HepG2 (cell line): ENCODE measurements around the gene DRC3. TPM values are rescaled to one million over a fixed set of nuclear protein-coding genes. Genes with fewer than 3 reads are reported as not detected.

Experiments
- ATAC-seq: fragments of 200-7000 bp; cut with Tn5 transposase; 3 replicates; pipeline ENCODE4 v1.9.1; 2020; ENCODE audit warnings: mild to moderate bottlenecking, moderate library complexity
- BruUV-seq: library from RNA; stranded (reverse); fragments of 400-500 nt; replicated peaks from 2 replicates; lab custom pipeline; 2021; lab: Mats Ljungman, UMichigan
- CTCF ChIA-PET: fragments of 300-600 bp; formaldehyde crosslinking; extraction: SDS; loops from one replicate; lab custom pipeline; 2021; ENCODE audit warnings: low total read pairs, inconsistent platforms, low intra/inter-chr PET ratio; lab: Yijun Ruan, JAX
- POLR2A ChIA-PET: fragments of 350-600 bp; sonication (Branson Sonifier 250); formaldehyde crosslinking; loops from one replicate; lab custom pipeline; 2020; ENCODE audit warnings: antibody characterized with exemption, inconsistent platforms; lab: Yijun Ruan, JAX
- DNase-seq: peaks from one replicate; pipeline ENCODE4 v3.0.0-alpha.2; 2015; ENCODE audit warnings: low spot score
- FAIRE-seq: peaks from 3 replicates; lab custom pipeline; 2011; peaks lifted over from hg19 to GRCh38; lab: Jason Lieb, UNC
- H2AFZ ChIP-seq: one replicate; pipeline ENCODE4 v1.6.1; 2011; ENCODE audit warnings: low read length, inconsistent platforms
- H3K27ac ChIP-seq: fragments of 300-600 bp; 3 replicates; pipeline ENCODE4 v1.8.0; 2011; ENCODE audit warnings: mixed run types, mild to moderate bottlenecking, mixed read lengths, low read length, inconsistent platforms; ENCODE audit not compliant: insufficient read depth; ENCODE audit errors: extremely low read length
- H3K27me3 ChIP-seq, 2 experiments: fragments of 200-600 bp in 1 of 2; 2 replicates in 1 of 2; 3 replicates in 1 of 2; pipeline versions ENCODE4 v1.6.0 to v1.8.0; 2011; ENCODE audit warnings: low read length in 2 of 2, mild to moderate bottlenecking in 2 of 2, moderate library complexity in 2 of 2, inconsistent platforms in 1 of 2; ENCODE audit not compliant: insufficient read depth in 2 of 2, control insufficient read depth in 1 of 2
- H3K36me3 ChIP-seq, 2 experiments: fragments of 200-600 bp in 1 of 2; replicated peaks in 1 of 2; 2 replicates in 1 of 2; 3 replicates in 1 of 2; pipeline versions ENCODE4 v1.5.1 to v1.8.0; 2011; ENCODE audit warnings: low read length in 2 of 2, inconsistent platforms in 1 of 2; ENCODE audit not compliant: insufficient read depth in 2 of 2, control insufficient read depth in 1 of 2
- H3K4me1 ChIP-seq: 2 replicates; pipeline ENCODE4 v1.5.1; 2012; ENCODE audit warnings: low read length, inconsistent platforms; ENCODE audit not compliant: insufficient read depth
- H3K4me2 ChIP-seq: 2 replicates; pipeline ENCODE4 v1.6.0; 2011; ENCODE audit warnings: low read depth, low read length, inconsistent platforms
- H3K4me3 ChIP-seq, 3 experiments: fragments of 200-600 bp in 1 of 3; sonication (generic), shearing (Covaris generic) in 1 of 3; replicated peaks in 1 of 3; 2 replicates each; pipeline ENCODE4 v1.5.1; 2011 to 2016; ENCODE audit warnings: low read length in 3 of 3, inconsistent platforms in 2 of 3, low read depth in 2 of 3, mild to moderate bottlenecking in 2 of 3, control low read depth in 1 of 3, mixed read lengths in 1 of 3; ENCODE audit not compliant: insufficient read depth in 1 of 3
- H3K79me2 ChIP-seq: one replicate; pipeline ENCODE4 v1.6.1; 2011; ENCODE audit warnings: low read length, inconsistent platforms; ENCODE audit not compliant: insufficient read depth
- H3K9ac ChIP-seq: 2 replicates; pipeline ENCODE4 v1.6.0; 2011; ENCODE audit warnings: mild to moderate bottlenecking, low read depth, low read length, inconsistent platforms; ENCODE audit not compliant: insufficient read depth
- H3K9me3 ChIP-seq: 2 replicates; pipeline ENCODE4 v1.5.1; 2012; ENCODE audit warnings: mild to moderate bottlenecking, low read length
- H4K20me1 ChIP-seq: 2 replicates; pipeline ENCODE4 v1.6.0; 2011; ENCODE audit warnings: inconsistent platforms, mild to moderate bottlenecking, low read length, moderate library complexity; ENCODE audit not compliant: insufficient read depth
- AKAP8 ChIP-seq: sonication (generic); formaldehyde crosslinking; IDR thresholded peaks from 2 replicates; pipeline ENCODE4 v1.5.1; 2020; ENCODE audit warnings: mild to moderate bottlenecking, missing genetic modification reagents
- BRD4 ChIP-seq: sonication (generic); formaldehyde crosslinking; IDR thresholded peaks from 2 replicates; pipeline ENCODE4 v1.4.0; 2020; ENCODE audit warnings: missing genetic modification reagents
- CBX5 ChIP-seq: sonication (generic); formaldehyde crosslinking; IDR thresholded peaks from 2 replicates; pipeline ENCODE4 v1.4.0; 2020; ENCODE audit warnings: missing genetic modification reagents, borderline replicate concordance
- CENPT ChIP-seq: sonication (generic); formaldehyde crosslinking; IDR thresholded peaks from 2 replicates; pipeline ENCODE4 v1.8.0; 2022; ENCODE audit warnings: low read depth, mild to moderate bottlenecking, moderate library complexity, missing genetic modification reagents
- HMGXB3 ChIP-seq: sonication (generic); formaldehyde crosslinking; IDR thresholded peaks from 2 replicates; pipeline ENCODE4 v1.4.0; 2020; ENCODE audit warnings: missing genetic modification reagents, borderline replicate concordance
- KDM5B ChIP-seq: sonication (generic); formaldehyde crosslinking; IDR thresholded peaks from 2 replicates; pipeline ENCODE4 v1.4.0; 2020; ENCODE audit warnings: missing genetic modification reagents, mild to moderate bottlenecking, borderline replicate concordance
- MLLT10 ChIP-seq: sonication (generic); formaldehyde crosslinking; IDR thresholded peaks from 2 replicates; pipeline ENCODE4 v1.4.0; 2020; ENCODE audit warnings: missing genetic modification reagents
- STAT5B ChIP-seq: sonication (generic); formaldehyde crosslinking; IDR thresholded peaks from 2 replicates; pipeline ENCODE4 v1.4.0; 2020; ENCODE audit warnings: missing genetic modification reagents
- TBX3 ChIP-seq: fragments of 450-650 bp; IDR thresholded peaks from 2 replicates; pipeline ENCODE4 v1.6.1; 2017; ENCODE audit warnings: antibody characterized with exemption, mild to moderate bottlenecking, inconsistent platforms, borderline replicate concordance
- ZNF7 ChIP-seq: IDR thresholded peaks from 2 replicates; pipeline ENCODE4 v1.6.1; 2016; ENCODE audit warnings: missing biosample characterization, missing genetic modification reagents
- ZNF766 ChIP-seq: sonication (generic); formaldehyde crosslinking; IDR thresholded peaks from 2 replicates; pipeline ENCODE4 v1.5.0; 2020; ENCODE audit warnings: missing genetic modification reagents, borderline replicate concordance
- WGBS: methylation state at CpG from one replicate; pipeline ENCODE4 v1.1.6; 2017; ENCODE audit warnings: low lambda C conversion rate; 5-methylcytosine and 5-hydroxymethylcytosine counted together
- in situ Hi-C: cut with HindIII; loops from 2 replicates; pipeline ENCODE4 v1.10.0; 2017; ENCODE audit warnings: low pct_unique_long_range_greater_than_20kb; ENCODE audit not compliant: extremely low pct_ligation_motif_present
- intact Hi-C: fragments of 100-400 bp; cut with micrococcal nuclease; formaldehyde crosslinking; loops from one replicate; pipeline ENCODE4 v1.10.0; 2022; ENCODE audit not compliant: unreplicated experiment
- polyA plus RNA-seq, 8 experiments: library from polyadenylated mRNA; depleted of rRNA in 3 of 8; stranded (reverse) in 7 of 8; unstranded in 1 of 8; fragments of >200 nt; fragmentation: Illumina TruSeq in 4 of 8; extraction: Trizol in 4 of 8; gene quantifications; 2 replicates each; pipeline versions ENCODE4 v1.2.1 to v1.2.3, GENCODE V29; 2011 to 2016; ENCODE audit warnings: low read depth in 4 of 8, missing spikeins in 1 of 8, mixed read lengths in 1 of 8; ENCODE audit not compliant: insufficient read depth in 1 of 8
- total RNA-seq, 5 experiments: library from RNA; depleted of rRNA; stranded (reverse); fragments of >200 nt; fragmentation: Illumina TruSeq; extraction: Trizol; gene quantifications; 2 replicates each; pipeline ENCODE4 v1.2.3, GENCODE V29; 2016; ENCODE audit warnings: low read depth in 1 of 5
- TF ChIP-seq, protein P1 (sequence below): sonication (generic); formaldehyde crosslinking; IDR thresholded peaks from 2 replicates; pipeline ENCODE4 v1.4.0; 2020; ENCODE audit warnings: mild to moderate bottlenecking, missing genetic modification reagents

Gene DRC3
- total and polyA plus RNA-seq, 2 of the 13 experiments (the other 11 are each of a cell fraction or from before 2014, with no cell fraction given): 0.53 to 0.87 TPM

- Histone ChIP-seq H3K79me2 (no peaks in the 10 kb centered on the region), H3K9ac (no peak overlapping the region), H3K27ac (no peak overlapping the region), H4K20me1 (no peaks in the 10 kb centered on the region), H3K36me3 (no peaks in the 10 kb centered on the region; a peak in 3 of 5 replicates), H2AFZ (no peak overlapping the region), H3K27me3 (no peaks in the 10 kb centered on the region), H3K4me1 (no peaks in the 10 kb centered on the region), H3K4me3 (no peak overlapping the region), H3K4me2 (no peak overlapping the region), H3K9me3 (no peaks in the 10 kb centered on the region)
- ChIA-PET CTCF (no interaction called here), POLR2A (no interaction called here)
- intact Hi-C loops (no loop called here), in situ Hi-C loops (loop anchor here (25.0 kb wide), 1 partner anchor 102 kb away; the partner anchor contains the start of gene MYO15A)
- DNase-seq (no peak), FAIRE-seq (no peak), ATAC-seq (no peak)
- no TSS peak for BruUV-seq
- 95% methylated on average over 6 of the region's 8 CpGs for WGBS
- TF ChIP-seq BRD4 (CRISPR knock-in tag): no peak
- TF ChIP-seq HMGXB3 (CRISPR knock-in tag): no peak
- no peak for TF ChIP-seq CENPT (CRISPR knock-in tag)
- TF ChIP-seq, protein P1, sequence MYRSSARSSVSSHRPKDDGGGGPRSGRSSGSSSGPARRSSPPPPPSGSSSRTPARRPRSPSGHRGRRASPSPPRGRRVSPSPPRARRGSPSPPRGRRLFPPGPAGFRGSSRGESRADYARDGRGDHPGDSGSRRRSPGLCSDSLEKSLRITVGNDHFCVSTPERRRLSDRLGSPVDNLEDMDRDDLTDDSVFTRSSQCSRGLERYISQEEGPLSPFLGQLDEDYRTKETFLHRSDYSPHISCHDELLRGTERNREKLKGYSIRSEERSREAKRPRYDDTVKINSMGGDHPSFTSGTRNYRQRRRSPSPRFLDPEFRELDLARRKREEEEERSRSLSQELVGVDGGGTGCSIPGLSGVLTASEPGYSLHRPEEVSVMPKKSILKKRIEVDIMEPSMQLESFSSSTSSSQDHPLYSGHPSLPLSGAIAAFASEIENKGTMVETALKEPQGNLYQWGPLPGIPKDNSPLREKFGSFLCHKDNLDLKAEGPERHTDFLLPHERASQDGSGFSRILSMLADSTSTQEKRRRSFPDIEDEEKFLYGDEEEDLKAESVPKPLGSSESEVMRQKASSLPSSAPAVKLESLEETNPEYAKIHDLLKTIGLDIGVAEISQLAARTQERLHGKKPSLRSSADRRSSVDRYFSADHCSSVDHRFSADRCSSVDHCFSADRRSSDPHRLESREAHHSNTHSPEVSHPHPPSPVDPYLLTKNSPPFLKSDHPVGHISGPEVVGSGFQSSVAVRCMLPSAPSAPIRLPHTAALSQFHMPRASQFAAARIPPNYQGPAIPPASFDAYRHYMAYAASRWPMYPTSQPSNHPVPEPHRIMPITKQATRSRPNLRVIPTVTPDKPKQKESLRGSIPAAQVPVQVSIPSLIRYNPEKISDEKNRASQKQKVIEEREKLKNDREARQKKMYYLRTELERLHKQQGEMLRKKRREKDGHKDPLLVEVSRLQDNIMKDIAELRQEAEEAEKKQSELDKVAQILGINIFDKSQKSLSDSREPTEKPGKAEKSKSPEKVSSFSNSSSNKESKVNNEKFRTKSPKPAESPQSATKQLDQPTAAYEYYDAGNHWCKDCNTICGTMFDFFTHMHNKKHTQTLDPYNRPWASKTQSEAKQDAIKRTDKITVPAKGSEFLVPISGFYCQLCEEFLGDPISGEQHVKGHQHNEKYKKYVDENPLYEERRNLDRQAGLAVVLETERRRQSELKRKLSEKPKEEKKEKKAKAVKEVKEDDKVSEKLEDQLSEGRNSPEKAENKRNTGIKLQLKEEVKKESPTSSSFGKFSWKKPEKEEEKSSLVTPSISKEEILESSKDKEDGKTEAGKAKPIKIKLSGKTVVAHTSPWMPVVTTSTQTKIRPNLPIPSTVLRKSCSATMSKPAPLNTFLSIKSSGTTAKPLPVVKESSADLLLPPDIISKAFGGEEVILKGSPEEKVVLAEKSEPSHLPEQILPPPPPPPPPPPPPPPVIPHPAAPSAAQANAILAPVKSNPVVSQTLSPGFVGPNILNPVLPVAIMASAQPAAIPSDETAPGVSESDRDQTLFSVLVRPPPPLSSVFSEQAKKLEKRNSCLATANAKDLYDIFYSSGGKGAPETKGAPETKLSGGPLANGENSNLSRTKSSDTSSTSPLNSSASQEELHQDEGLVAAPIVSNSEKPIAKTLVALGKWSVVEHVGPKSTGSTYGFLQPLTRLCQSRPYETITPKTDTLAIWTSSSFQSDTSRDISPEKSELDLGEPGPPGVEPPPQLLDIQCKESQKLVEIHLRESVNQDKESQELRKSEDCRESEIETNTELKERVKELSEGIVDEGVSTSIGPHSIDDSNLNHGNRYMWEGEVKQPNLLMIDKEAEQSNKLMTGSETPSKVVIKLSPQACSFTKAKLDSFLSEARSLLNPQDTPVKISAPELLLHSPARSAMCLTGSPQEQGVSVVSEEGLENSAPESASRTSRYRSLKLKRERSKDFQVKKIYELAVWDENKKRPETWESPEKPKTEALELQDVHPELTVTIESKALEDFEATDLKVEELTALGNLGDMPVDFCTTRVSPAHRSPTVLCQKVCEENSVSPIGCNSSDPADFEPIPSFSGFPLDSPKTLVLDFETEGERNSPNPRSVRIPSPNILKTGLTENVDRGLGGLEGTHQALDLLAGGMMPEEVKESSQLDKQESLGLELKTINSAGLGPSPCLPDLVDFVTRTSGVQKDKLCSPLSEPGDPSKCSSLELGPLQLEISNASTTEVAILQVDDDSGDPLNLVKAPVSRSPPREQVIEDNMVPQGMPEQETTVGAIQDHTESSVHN: no peak
- TF ChIP-seq ZNF7 (CRISPR knock-in tag): no peak
- no peak for TF ChIP-seq ZNF766 (CRISPR knock-in tag)
- no peak for TF ChIP-seq MLLT10 (CRISPR knock-in tag)
- TF ChIP-seq AKAP8 (CRISPR knock-in tag): no peak
- TF ChIP-seq TBX3: no peak
- no peak for TF ChIP-seq STAT5B (CRISPR knock-in tag)
- no peak for TF ChIP-seq CBX5 (CRISPR knock-in tag)
- no peak for TF ChIP-seq KDM5B
Measured at GRCh38 chr17:18009609-18010420, 37.2 kb downstream of the DRC3 start.
